Keratinocyte (primary cell): ENCODE data around the gene LTBP2.

Experiments used
- EZH2 ChIP-seq: IDR thresholded peaks from one replicate; pipeline ENCODE4 v1.6.1; 2012; ENCODE audit warnings: inconsistent platforms, mild to moderate bottlenecking, low read length, moderate library complexity
- TF ChIP-seq, protein P1 (sequence below), 3 experiments: IDR thresholded peaks in 1 of 3; conservative IDR thresholded peaks in 1 of 3; optimal IDR thresholded peaks in 1 of 3; 2 replicates in 2 of 3; 3 replicates in 1 of 3; pipeline versions ENCODE3 to v1.5.1; 2011; ENCODE audit warnings: low read length in 3 of 3, mild to moderate bottlenecking in 3 of 3, moderate library complexity in 2 of 3, control low read depth in 1 of 3, inconsistent platforms in 1 of 3; ENCODE audit not compliant: insufficient read depth in 2 of 3; ENCODE audit errors: extremely low read depth in 1 of 3

DNA sequence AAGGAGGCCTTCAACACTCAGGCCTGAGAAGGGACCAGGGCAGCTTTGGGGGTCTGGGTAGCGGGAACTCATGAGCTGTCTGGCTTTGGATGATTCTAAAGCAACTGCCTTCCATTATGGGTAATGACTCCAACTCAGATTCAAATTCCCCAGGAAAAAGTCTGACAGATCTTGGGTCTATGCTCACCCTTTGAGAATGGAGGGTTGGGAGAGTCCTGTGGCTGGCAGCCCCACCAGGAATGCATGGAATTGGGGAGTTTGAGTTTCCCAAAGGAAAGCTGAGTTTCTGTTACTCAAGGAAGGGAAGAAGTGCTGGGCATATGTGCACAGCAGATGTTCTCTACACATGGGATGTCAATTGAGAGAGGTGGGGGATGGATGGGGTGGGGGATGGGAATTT is 22.4 kb upstream of the LTBP2 start:
- TF ChIP-seq, protein P1, sequence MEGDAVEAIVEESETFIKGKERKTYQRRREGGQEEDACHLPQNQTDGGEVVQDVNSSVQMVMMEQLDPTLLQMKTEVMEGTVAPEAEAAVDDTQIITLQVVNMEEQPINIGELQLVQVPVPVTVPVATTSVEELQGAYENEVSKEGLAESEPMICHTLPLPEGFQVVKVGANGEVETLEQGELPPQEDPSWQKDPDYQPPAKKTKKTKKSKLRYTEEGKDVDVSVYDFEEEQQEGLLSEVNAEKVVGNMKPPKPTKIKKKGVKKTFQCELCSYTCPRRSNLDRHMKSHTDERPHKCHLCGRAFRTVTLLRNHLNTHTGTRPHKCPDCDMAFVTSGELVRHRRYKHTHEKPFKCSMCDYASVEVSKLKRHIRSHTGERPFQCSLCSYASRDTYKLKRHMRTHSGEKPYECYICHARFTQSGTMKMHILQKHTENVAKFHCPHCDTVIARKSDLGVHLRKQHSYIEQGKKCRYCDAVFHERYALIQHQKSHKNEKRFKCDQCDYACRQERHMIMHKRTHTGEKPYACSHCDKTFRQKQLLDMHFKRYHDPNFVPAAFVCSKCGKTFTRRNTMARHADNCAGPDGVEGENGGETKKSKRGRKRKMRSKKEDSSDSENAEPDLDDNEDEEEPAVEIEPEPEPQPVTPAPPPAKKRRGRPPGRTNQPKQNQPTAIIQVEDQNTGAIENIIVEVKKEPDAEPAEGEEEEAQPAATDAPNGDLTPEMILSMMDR (optimal IDR thresholded peaks at IDR 0.05 in 1 of 3, IDR thresholded peaks at IDR 0.05 in 1 of 3, conservative IDR thresholded peaks at IDR 0.05 in 1 of 3; ENCODE audit: extremely low read depth in 1 of 3, insufficient read depth in 2 of 3, low read length in 3 of 3) = no peak
- TF ChIP-seq EZH2 = no peak
